GM12891 (cell line): ENCODE results near the gene HEMK1.

Source experiments
- DNase-seq: peaks from one replicate; pipeline ENCODE4 v3.0.0; 2011; ENCODE audit warnings: low spot score; ENCODE audit not compliant: insufficient read length
- FAIRE-seq: peaks from 2 replicates; lab custom pipeline; 2011; peaks lifted over from hg19 to GRCh38; lab: Jason Lieb, UNC
- PAX5 ChIP-seq: IDR thresholded peaks from 2 replicates; pipeline ENCODE4 v1.6.1; 2011; ENCODE audit warnings: low read length, moderate library complexity, mild to moderate bottlenecking; ENCODE audit not compliant: insufficient read depth, severe bottlenecking
- POLR2A ChIP-seq: IDR thresholded peaks from 2 replicates; pipeline ENCODE4 v1.6.1; 2011; ENCODE audit warnings: low read depth, low read length, control low read depth
- POLR2AphosphoS5 ChIP-seq: IDR thresholded peaks from 2 replicates; pipeline ENCODE4 v1.6.1; 2011; ENCODE audit warnings: low read depth, low read length, control low read depth
- POU2F2 ChIP-seq: IDR thresholded peaks from 2 replicates; pipeline ENCODE4 v1.6.1; 2011; ENCODE audit warnings: low read depth, mild to moderate bottlenecking, control low read depth, low read length, moderate library complexity
- SPI1 ChIP-seq: IDR thresholded peaks from 2 replicates; pipeline ENCODE4 v1.6.1; 2011; ENCODE audit warnings: low read depth, low read length, control low read depth
- TAF1 ChIP-seq: IDR thresholded peaks from 2 replicates; pipeline ENCODE4 v1.6.1; 2011; ENCODE audit warnings: low read depth, low read length, control low read depth

The HEMK1 gene

DNA sequence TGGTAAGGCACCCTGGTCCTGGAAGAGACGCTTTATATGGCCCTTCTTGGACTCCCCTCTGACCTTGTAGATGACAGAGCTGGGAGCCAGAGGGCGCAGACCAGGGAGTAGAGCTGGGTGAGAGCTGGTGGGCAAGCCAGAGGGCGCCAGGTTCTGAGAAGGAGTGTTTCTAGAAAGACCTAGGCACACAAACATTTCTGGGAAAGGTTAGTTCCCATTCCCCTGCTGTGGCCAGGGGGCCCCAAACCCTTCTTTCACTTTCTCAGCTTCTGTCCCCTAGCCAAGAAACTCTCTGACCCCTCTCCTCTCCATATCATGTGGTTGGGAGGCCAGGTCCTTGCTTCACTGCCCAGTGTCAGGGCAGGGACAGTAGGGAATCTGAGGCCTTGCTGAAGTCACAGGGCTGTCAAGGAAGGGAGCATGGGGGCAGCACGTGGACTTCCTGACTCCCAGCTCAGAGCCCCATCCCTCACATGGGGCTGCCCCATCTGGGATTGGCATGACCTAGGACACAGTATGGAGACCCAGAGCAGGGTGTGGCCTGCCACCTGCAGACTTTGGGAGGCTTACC, 3.6 kb downstream of the HEMK1 start:
- DNase-seq, result no peak
- TF ChIP-seq POLR2AphosphoS5, result no peak
- no peak for TF ChIP-seq SPI1
- no peak for TF ChIP-seq POLR2A
- TF ChIP-seq TAF1, result no peak
- no peak for TF ChIP-seq PAX5
- TF ChIP-seq POU2F2, result no peak
- no peak for FAIRE-seq

DNA sequence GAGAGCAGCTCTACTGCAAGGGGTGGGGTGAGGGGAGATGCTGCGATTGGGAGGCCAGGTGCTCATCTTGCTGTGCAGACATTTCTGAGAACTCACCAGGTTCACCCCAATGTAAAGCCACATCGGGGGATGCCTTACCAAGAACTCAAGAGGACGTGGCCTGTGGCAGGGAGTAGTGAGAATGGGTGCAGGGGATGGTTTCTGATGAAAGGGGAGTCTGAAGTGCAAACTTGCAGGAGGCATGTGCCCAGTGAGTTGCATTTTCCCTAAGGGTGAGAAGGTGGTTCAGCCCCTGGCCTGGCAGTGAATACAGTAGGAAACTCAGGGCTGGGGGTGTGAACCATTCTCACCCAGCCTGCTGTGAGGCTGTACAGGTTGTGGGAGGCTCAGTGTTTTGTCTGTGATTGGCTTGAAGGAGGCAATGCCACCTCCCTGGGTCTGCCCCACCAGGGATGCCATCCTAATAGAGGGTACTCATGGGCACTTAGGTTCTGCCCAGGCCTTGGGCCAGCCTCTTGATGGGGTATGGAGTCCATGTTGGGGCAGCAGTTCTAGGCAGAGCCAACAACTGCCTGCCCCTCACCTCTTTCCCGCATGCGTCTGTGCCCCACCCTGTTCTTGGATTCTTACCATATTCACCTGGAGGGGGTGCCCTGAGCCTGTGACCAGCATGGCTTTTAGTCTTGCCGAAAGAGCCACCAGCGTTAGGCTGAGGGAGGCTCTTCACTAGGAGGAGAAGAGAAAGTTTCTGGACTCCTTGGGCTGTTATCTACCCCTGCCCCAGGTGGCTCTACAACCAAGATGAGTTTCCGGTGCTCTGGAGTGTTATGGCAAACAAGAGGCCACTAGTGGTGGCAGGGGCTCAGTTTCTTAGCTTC, 4.5 kb downstream of the HEMK1 start:
- DNase-seq (no peak), FAIRE-seq (no peak)
- TF ChIP-seq PAX5 (no peak), SPI1 (no peak), TAF1 (no peak), POLR2A (no peak), POLR2AphosphoS5 (no peak), POU2F2 (no peak)

DNA sequence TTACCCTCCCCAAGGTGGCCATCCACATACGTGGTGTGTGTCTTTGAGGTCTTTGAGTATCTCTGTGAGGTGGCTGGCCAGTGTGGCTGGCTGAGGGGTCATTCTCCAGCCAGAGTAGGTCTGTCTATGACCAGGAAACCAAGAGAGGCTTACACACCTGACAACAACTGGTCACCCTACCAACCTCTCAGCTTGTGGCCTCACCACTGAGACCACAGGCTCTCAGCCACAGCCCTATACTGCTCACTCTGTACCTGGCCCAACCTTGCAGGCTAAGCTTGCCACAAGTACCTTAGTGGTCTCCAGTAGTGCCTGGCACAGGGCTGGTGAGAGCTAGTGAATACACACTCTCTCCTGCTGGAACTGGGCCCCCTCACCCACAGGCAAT, 5.1 kb downstream of the HEMK1 start:
- TF ChIP-seq POLR2AphosphoS5 (no peak), TAF1 (no peak), SPI1 (no peak), PAX5 (no peak), POU2F2 (no peak), POLR2A (no peak)
- DNase-seq (no peak), FAIRE-seq (no peak)

DNA sequence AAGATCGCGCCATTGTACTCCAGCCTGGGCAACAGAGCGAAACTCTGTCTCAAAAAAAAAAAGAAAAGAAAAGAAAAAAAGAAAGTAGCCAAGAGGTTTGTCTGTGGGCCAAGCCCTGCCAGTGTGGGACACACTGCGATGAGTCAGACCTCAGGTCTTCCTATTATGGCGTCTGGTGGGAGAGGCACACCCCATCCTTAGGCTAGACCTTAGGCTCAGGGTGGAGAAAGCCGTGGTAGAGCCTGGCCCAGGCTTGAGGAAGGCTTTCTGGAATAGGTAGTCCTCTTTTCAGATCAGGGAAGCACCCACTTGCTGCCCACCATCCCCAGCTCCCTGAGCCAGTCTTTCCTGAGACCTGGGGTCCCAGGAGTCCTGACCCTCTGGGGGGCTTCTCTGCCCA, 6.0 kb downstream of the HEMK1 start:
- TF ChIP-seq POLR2AphosphoS5 (no peak), POU2F2 (no peak), TAF1 (no peak), PAX5 (no peak), SPI1 (no peak), POLR2A (no peak)
- FAIRE-seq (no peak), DNase-seq (no peak)

DNA sequence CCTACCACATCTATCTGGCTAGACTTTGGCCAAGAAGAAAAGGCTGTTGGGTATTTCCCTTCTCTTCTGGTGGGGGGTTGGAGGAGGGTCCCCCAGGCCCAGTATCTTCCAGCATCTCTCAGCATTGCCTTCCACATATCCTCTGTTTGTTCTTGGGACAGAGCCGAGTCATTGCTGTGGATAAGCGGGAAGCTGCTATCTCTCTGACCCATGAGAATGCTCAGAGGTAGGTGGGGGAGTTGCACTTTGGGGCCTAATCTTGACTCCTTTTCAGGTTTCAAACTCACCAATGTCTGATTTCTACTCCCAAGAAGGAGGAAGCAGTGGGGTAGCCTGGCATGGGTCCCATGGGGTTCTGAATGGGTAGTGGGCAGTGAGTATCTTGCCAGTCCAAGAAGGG, 8.0 kb downstream of the HEMK1 start:
- DNase-seq, result no peak
- no peak for TF ChIP-seq PAX5
- no peak for TF ChIP-seq POLR2A
- TF ChIP-seq POU2F2, result no peak
- no peak for TF ChIP-seq POLR2AphosphoS5
- no peak for TF ChIP-seq SPI1
- TF ChIP-seq TAF1, result no peak
- FAIRE-seq, result no peak

DNA sequence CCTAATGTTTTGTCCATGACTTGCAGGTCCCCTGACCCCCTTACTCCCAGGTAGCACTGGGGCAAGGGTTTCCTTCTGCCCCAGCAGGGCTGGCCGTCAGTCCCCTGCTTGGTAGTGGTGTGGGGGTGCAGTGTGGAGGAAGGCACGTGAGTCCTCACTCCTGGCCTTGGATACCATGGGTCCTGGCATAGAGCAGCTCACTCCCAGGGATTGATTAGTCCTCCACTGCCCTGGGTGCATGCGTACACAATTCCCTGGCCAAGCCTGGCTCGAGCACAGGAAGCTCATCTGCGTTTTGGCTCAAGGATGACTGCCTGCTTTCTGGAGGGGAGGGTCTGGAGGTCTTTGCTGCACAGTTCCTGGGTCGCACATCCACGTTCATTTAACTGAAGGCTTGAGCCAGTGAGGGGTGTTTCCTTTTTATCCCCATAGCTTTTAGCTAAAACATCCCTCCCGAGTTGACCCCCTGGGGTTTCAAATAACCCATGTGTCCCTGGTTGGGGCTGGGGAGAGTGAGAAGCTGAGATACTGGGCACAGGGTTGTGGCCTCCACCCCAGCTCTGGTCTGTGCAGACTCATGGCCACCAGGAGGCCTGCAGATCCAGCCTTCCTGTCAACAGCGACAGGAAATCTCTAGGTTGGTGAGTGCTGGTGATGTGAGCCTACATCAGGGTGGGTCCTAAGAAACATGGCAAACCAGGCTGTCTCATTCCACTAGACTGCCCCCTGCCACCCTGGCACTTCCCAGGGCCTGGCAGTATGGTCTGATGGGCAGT, 11.5 kb downstream of the HEMK1 start:
- FAIRE-seq (no peak), DNase-seq (no peak)
- TF ChIP-seq SPI1, result no peak
- TF ChIP-seq TAF1, result no peak
- TF ChIP-seq POU2F2, result no peak
- no peak for TF ChIP-seq PAX5
- no peak for TF ChIP-seq POLR2A
- TF ChIP-seq POLR2AphosphoS5, result no peak

DNA sequence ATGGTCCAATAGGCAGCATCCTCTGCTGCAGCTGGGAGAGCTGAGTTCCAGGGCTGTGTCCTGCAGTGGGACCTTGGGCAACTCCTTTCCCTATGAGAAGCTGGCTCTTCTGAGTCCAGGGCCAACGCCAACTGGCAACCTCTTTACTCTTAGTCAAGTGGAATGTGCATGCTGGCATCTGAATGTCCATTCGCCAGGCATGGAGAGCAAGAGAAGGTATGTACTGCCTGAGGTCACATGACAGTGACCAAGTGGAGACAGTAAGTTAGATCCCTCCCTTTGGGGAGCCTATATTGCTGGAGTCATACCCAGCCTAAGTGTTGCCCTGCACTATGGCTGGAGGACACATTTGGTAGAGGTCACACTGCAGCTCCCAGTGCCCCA, 12.1 kb downstream of the HEMK1 start:
- DNase-seq, result no peak
- FAIRE-seq, result no peak
- TF ChIP-seq PAX5 (no peak), SPI1 (no peak), POLR2A (no peak), TAF1 (no peak), POLR2AphosphoS5 (no peak), POU2F2 (no peak)

DNA sequence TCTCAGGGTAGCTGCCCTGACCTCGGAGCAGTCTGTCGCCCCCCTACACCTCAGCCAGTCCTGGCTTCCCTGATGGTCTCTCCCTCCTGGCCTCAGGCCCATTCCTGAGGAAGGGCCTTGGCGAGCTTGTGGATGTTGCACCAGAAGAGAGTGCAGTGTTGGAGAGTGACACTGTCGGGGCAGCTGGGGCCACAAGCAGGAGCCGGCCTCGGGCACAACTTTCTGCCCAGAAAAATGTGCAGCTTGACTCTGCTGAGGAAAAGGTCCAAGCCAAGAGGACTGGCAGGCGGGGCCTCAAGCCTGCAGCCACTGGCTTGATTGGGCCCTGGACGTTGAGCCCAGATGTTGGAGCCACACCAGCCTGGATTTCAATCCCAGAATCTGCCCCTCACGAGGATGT, 12.8 kb downstream of the HEMK1 start:
- FAIRE-seq, result no peak
- no peak for TF ChIP-seq POU2F2
- TF ChIP-seq POLR2A, result no peak
- no peak for TF ChIP-seq POLR2AphosphoS5
- no peak for DNase-seq

DNA sequence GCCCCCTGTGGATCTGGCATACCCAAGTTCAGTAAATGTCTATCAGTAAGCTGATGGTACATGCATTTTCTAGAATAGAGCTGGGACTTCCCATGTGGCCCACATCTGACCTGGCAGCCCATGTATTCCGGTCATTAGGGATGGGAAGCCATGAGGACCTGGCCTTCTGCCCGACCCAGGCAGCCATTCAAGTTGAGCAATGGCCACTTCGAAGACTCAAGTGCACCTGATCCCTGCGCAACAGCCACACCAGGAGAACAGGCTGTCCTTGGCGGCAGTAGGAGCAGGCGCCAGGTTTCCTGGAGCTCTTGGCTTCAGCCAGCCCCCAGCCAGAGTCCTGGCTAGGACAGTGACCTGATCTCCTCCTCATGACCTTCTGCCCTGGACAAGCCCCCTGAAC, 14.6 kb downstream of the HEMK1 start:
- DNase-seq (no peak), FAIRE-seq (no peak)
- TF ChIP-seq POLR2A (no peak), SPI1 (no peak), POLR2AphosphoS5 (no peak), PAX5 (no peak), POU2F2 (no peak), TAF1 (no peak)
